CD4-positive, alpha-beta T cell treated with Interleukin-2 at 100 ng/mL for 4 hours (primary cell): Measurements from ENCODE around the gene RAB17.

Source experiments
- DNase-seq: peaks from one replicate; pipeline ENCODE4 v3.0.0-alpha.2; 2020; ENCODE audit warnings: low spot score

Gene RAB17

GRCh38 chr2:237536083-237536415, 54.5 kb downstream of the RAB17 start:
- no peak for DNase-seq

GRCh38 chr2:237535385-237536082, 55.0 kb downstream of the RAB17 start:
- DNase-seq: no peak

- no peak for DNase-seq
These were observed 56.2 kb downstream of the RAB17 start for GRCh38 chr2:237534380-237534779.

- DNase-seq: no peak
These were observed 56.8 kb downstream of the RAB17 start for GRCh38 chr2:237533668-237534161.

- DNase-seq: no peak
These were observed 58.4 kb downstream of the RAB17 start for GRCh38 chr2:237532160-237532559.

- no peak for DNase-seq
These were observed 59.8 kb downstream of the RAB17 start for GRCh38 chr2:237530472-237531433.

DNA sequence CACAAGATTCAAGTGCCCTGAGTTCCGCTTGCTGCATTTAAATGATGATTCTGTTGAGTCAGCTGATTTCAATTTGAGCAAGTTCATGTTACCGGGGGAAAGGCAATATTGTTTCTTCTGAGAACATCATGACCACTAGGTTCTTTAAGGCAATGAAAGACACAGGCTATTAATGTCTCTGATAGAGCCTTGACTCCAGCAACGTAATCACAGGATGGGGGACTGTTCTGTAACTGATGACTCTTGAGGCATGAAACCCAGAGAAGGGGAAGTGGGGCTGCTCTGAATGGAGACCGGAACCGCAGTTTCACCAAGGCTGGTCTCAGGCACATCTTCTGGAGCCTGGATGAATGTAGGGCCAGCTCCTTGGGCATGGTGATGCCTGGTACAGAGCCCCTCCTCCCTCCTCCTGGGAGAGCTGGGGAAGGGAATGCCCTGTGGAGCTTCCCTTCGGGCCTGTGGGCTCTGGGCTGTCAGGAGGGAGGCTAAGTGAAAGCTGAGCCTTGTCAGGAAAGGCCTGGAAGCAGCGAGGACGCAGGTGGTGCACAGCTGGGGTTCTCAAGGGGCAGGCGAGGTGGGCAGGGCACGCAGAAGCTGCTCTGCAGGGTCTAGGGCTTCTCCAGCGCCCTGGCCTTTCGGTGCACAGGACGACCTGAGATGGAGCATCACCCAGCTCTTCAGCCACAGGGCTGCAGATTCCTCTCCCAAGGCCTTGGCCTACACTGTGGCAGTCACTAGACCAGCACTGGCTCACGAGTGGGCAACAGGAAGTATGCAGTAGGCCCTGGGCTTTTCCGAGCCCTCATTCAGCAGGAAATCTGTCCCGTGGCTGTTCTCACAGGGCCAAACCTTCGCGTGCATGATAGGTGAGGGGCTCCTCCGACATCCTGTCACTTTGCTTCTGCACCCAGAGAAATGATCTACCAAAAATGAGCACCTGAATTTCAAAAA, 60.8 kb downstream of the RAB17 start:
- no peak for DNase-seq

GRCh38 chr2:237527766-237528165, 62.8 kb downstream of the RAB17 start:
- no peak for DNase-seq

GRCh38 chr2:237527233-237527632, 63.3 kb downstream of the RAB17 start:
- DNase-seq: no peak

GRCh38 chr2:237525559-237526157, 64.9 kb downstream of the RAB17 start:
- DNase-seq: no peak

- DNase-seq: no peak
These were observed 65.9 kb downstream of the RAB17 start for GRCh38 chr2:237524631-237525030.
